Epithelial cell of esophagus (primary cell): ENCODE results near the gene JCAD.

Source experiments
- DNase-seq: peaks from one replicate; pipeline ENCODE4 v3.0.0; 2010; ENCODE audit warnings: low read depth
- H3K4me3 ChIP-seq: 2 replicates; pipeline ENCODE4 v1.5.1; 2011; ENCODE audit warnings: mild to moderate bottlenecking, low read length, control low read depth
- CTCF ChIP-seq: IDR thresholded peaks from 2 replicates; pipeline ENCODE4 v1.5.1; 2011; ENCODE audit warnings: low read depth, mild to moderate bottlenecking, low read length, control low read depth, inconsistent platforms; ENCODE audit not compliant: insufficient read depth; ENCODE audit errors: missing control alignments

JCAD gene

GRCh38 chr10:30047924-30048531 is 11.4 kb downstream of the JCAD start:
- H3K4me3 ChIP-seq, result no peak overlapping the region
- DNase-seq, result no peak
- no peak for TF ChIP-seq CTCF

DNA sequence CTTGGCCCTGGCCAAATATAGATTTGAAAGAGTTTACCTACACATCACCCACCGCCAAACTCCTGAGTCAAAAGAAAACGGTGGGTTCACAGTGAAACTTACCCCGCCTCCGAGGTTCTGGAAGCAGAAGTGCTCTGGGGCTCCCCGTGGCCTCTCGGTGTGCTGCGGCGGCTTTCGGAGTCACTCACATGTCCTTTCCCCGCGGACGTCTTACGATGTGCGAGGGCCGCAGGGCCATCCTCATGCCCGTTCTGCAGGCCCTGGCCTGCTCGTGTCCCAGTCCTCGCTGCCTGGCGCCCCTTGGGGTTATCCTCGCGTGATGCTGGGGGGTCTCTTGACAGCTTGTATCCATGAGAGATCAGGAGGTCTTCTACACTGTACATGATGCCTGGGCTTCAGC is 12.0 kb downstream of the JCAD start:
- no peak for DNase-seq
- TF ChIP-seq CTCF, result no peak
- no peak overlapping the region for H3K4me3 ChIP-seq

DNA sequence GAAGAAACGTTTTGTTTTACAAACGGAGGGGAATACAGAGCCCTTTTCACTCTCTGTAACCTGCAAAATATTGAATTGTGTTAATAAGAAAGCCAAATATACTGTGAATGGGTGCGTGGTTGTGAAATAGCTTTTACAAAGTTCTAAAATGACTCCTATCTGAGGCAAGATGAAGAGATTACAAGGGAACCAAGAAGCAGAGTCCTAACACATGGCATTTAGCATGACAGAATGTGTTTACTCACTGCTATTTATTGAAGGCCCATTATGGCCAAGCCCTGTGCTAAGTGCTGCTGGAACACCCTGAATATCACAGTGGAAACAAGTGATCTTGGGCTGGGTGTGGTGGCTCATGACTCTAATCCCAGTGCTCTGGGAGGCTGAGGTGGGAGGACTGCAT is 12.9 kb downstream of the JCAD start:
- DNase-seq, result no peak
- no peak overlapping the region for H3K4me3 ChIP-seq
- TF ChIP-seq CTCF, result no peak

GRCh38 chr10:30045961-30046360 is 13.4 kb downstream of the JCAD start:
- no peak overlapping the region for H3K4me3 ChIP-seq
- no peak for TF ChIP-seq CTCF
- DNase-seq, result no peak

- TF ChIP-seq CTCF, result no peak
- DNase-seq, result no peak
- H3K4me3 ChIP-seq, result no peak overlapping the region
Measured at GRCh38 chr10:30043476-30044270, 15.7 kb downstream of the JCAD start.

DNA sequence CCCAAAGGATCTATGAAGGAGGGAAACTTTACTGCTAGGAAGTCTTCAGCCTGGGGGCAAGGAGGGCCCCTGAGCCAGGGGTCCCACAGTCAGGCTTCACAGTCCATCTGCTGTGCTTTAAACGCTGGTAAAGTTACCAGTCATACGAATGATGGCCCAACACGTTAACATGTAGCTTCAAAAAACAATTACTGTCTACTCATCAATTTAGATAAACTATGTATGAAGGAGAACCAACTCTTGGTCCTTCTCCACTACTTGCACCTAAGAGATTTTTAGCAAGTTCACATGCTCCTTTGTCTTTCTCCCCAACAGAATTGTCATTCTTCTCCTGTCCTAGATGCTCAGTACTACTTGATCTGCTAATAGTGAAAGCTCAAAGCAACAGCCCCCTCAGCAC is 16.6 kb downstream of the JCAD start:
- H3K4me3 ChIP-seq, result no peak overlapping the region
- DNase-seq, result no peak
- TF ChIP-seq CTCF, result no peak
